RPMI7951 (cell line): ENCODE results near the gene RAB27A. TPM values are rescaled to one million over a fixed set of nuclear protein-coding genes. Genes with fewer than 3 reads are reported as not detected.
A peak's percentile ranks its signal among the peaks of the same experiment; 100 is the strongest.
"Not testable (repeated sequence)": the region's sequence is repeated elsewhere in the genome, so short reads cannot be mapped to it uniquely, and the experiment has no call there.

Experiments used
- DNase-seq: peaks from one replicate; pipeline ENCODE4 v3.0.0-alpha.2; 2012; ENCODE audit warnings: low read depth
- total RNA-seq: library from RNA; depleted of rRNA; stranded (reverse); fragments of >200 nt; shearing (Covaris generic); gene quantifications from 2 replicates; pipeline ENCODE4 v1.2.3, GENCODE V29; 2014

Gene RAB27A
- total RNA-seq, 1 experiment from 2014 or later = 17.8 TPM

DNA sequence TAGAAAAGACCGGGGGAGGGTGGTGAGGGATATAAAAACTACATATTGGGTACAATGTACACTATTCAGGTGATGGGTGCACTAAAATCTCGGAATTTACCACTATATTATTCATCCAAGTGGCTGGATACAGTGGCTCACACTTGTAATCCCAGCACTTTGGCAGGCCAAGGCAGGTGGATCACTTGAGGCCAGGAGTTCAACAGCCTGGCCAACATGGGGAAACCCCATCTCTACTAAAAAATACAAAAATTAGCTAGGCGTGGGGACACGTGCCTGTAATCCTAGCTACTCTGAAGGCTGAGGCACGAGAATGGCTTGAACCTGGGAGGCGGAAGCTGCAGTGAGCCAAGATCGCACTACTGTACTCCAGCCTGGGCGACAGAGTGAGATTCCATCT is 37.4 kb downstream of the RAB27A start:
- not testable (repeated sequence) for DNase-seq

DNA sequence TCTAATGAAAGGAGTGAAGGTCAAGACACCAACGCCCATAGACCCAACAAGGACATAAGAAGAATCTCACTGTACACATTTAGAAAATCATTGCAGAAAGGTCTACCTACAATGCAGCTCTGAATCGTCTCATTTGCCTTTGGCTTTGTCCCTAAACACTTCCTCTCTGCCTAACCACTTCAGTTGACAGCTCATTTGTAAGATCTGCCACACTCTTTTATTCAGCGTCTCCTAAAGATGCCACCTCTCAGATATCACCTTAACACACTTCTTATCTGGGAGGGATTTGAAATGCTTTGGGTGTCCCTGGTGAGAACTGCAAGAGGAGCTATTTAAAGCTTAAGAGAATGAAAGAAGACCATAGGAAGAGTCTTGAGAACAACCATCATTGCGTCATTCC is 38.7 kb downstream of the RAB27A start:
- DNase-seq = no peak

GRCh38 chr15:55250392-55250791 is 39.2 kb downstream of the RAB27A start:
- DNase-seq = peak; percentile 49

DNA sequence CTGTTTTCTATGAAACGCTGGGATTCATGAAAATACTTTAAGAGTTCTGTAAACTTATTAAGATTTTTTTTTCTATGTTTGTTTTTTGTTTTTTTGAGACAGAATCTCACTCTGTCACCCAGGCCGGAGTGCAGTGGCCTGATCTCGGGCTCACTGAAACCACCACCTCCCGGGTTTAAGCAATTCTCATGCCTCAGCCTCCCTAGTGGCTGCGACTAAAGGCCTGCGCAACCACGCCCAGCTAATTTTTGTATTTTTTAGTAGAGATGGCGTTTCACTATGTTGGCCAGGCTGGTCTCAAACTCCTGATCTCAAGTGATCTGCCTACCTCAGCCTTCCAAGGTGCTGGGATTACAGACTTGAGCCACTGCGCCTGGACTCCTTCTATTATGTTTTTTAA is 39.7 kb downstream of the RAB27A start:
- not testable (repeated sequence) for DNase-seq

DNA sequence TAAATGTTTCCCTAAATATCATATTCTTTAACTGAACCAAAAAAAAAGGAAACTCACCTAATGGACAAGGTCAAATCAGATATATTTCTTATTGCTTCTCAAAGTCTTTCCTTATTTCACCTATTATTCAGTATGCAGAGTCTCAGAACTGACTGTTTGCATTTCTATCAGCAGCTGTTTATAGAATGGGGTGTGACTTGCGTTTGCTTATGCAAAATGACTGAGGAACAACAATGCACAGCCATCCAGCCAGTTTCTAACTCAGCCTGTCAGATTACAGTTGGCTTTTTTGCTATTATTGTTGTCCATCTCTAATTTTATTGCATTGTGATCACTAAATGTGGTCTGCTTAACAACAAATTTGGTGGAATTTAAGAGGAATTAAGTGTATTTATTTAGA is 40.7 kb downstream of the RAB27A start:
- no peak for DNase-seq

DNA sequence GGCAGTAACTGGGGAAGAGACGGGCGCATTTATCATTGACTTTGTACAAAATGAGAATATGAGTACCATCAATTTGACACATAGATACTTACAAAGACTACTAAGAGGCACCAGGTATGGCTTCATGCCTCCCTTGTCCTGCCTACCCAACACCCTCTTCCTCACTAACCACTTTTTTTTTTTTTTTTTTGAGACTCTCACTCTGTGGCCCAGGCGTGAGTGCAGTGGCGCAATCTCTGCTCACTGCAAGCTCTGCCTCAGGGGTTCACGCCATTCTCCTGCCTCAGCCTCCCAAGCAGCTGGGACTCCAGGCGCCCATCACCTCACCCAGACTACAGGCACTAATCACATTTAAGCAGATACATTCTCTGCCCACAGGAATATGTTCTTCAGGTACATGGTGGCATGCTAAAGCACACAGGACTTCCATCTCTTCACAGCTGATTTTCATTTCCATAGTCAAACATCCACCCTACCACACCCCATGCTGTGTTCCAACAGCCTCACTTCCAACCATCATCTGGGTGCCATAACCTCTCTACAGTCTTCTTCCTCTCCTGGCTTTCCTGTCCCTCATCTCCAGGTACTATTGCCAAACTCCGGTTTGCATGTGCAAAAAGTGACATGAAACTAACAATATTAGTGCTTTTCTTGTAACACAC is 41.7 kb downstream of the RAB27A start:
- peak; percentile 24 for DNase-seq

GRCh38 chr15:55247311-55247710 is 42.3 kb downstream of the RAB27A start:
- DNase-seq = no peak

GRCh38 chr15:55246567-55246966 is 43.0 kb downstream of the RAB27A start:
- no peak for DNase-seq

- DNase-seq = no peak
Observed at GRCh38 chr15:55245059-55245458, 44.6 kb downstream of the RAB27A start.

GRCh38 chr15:55241891-55242290 is 47.7 kb downstream of the RAB27A start:
- no peak for DNase-seq

GRCh38 chr15:55241186-55241585 is 48.4 kb downstream of the RAB27A start:
- no peak for DNase-seq

DNA sequence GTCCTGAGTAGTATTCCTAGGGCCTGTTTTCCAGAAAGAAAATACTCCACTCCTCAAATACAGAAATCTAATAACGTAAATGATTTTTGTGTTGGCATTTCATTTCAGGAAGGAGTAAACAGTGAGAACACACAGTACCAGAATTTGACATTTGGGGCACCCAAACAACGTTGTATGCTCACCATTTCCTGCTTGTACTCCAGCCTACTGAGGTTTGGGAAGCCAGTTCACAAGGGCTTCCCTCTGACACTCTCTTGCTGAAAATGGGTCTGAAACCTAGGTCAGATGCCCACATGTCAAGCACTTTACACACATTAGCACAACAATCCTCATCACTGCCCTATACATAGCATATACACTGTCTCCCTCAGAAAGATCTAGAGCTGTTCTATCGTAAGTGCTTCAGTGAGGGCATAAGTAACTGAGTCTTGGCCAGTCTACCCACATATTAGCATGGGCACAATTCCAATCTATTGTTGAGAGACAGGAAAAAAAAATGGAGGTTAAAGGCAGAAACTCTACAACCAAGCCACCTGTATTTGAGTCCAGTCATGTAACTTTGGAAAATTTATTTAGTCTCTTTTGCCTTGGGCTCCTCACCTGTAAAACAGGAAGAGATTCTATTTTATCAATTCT is 49.4 kb downstream of the RAB27A start:
- DNase-seq = no peak

- DNase-seq = no peak
Observed at GRCh38 chr15:55239440-55240124, 50.0 kb downstream of the RAB27A start.

DNA sequence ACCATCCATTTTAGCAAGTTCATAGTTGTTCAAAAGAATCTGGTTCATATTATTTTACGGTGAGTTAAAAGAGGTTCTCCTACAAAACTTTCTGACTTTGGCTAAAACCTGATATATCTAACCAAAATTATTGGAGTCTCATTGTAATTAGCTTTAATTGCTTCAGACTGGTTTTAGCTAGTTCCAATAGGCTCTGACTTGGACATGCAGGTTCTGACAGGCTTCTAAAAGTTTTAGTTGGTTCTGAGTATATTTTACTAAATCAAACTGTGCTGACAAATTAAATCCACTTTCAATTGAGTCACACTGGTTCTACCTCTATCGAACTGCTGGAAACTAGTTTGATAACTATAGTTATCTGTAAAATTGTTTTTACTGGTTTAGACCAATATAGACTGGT is 50.7 kb downstream of the RAB27A start:
- no peak for DNase-seq

GRCh38 chr15:55237219-55238130 is 52.1 kb downstream of the RAB27A start:
- no peak for DNase-seq

DNA sequence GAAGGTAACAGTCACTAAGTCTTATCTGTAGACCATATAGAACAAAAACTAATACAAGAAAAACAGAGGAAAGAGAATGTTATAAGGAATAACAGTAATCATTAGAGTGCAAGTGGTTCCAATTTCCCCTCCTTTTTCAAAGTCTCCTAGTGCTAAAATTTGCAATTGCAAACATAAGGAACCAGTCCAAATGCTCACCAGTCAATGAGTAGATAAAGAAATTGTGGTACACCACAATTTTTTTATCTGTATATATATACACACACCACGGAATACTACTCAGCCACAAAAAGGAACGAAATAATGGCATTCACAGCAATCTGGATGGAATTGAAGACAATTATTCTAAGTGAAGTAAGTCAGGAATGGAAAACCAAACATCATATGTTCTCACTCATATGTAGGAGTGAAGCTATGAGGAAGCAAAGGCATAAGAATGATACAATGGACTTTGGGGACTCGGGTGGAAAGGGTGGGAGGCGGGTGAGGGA is 54.0 kb downstream of the RAB27A start:
- DNase-seq = no peak

GRCh38 chr15:55234800-55235104 is 54.9 kb downstream of the RAB27A start:
- no peak for DNase-seq

DNA sequence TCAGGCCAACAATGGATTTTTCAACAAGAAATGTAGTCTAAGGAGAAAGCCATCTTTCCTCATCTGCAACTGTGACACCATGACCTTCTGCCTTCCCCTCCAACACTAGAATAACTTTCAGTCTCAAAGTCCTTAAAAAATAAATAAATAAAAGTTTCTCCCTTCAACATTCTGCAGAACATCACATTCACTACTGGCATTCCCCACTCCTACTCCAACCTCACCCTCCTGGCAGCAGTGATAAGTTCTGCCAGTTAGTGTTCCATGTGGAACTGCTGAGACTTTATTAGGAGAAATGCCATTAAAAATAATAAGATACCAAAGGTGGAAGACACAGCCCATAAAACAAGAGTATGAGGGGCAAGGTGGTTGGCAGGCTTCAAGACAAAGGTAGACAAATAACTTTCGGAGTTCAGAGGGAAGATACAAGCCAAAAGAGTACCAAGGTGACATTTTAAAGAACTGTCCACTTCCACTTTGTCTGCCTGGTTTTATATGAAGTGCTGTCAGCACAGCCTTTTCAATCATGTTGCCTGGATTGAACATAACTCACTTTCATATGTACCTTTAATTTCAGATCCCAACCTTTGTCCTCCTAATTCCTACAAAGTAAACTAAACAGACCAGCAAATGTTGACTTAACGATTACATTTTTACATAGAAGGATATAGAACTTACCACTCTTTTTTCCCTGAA is 55.4 kb downstream of the RAB27A start:
- DNase-seq = no peak

DNA sequence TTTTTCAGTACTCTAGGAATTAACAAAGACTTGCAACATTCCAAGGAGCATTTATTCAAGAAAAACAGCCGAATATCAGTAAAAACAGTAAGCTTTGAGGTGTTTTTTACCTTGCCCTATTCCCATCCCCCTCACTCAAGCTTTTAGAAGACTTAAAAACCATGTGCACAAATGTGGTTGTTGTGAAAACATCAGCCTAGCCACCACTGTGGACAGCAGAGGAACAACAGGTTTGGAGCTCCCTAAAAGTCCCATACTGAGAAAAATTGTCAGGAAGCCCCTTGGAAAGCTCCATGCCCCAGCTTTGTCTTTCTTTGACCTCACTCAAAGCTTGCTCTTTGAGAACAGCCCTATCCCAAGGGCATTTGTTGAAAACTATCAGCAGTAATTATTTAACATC is 58.2 kb downstream of the RAB27A start:
- DNase-seq = no peak

GRCh38 chr15:55230953-55231352 is 58.7 kb downstream of the RAB27A start:
- no peak for DNase-seq

- DNase-seq = no peak
Observed at GRCh38 chr15:55230051-55230670, 59.5 kb downstream of the RAB27A start.
